AG10803 (cell line): ENCODE measurements around the gene ITGA1.

ENCODE experiments used
- DNase-seq: peaks from one replicate; pipeline ENCODE4 v3.0.0; 2010; ENCODE audit warnings: low read depth
- H3K4me3 ChIP-seq: 2 replicates; pipeline ENCODE4 v1.5.1; 2011; ENCODE audit warnings: mild to moderate bottlenecking, low read length, control low read depth
- TF ChIP-seq, protein P1 (sequence below): conservative IDR thresholded peaks from 2 replicates; pipeline ENCODE4 v1.5.1; 2011; ENCODE audit warnings: mild to moderate bottlenecking, low read length, control low read depth, inconsistent platforms

The ITGA1 gene

DNA sequence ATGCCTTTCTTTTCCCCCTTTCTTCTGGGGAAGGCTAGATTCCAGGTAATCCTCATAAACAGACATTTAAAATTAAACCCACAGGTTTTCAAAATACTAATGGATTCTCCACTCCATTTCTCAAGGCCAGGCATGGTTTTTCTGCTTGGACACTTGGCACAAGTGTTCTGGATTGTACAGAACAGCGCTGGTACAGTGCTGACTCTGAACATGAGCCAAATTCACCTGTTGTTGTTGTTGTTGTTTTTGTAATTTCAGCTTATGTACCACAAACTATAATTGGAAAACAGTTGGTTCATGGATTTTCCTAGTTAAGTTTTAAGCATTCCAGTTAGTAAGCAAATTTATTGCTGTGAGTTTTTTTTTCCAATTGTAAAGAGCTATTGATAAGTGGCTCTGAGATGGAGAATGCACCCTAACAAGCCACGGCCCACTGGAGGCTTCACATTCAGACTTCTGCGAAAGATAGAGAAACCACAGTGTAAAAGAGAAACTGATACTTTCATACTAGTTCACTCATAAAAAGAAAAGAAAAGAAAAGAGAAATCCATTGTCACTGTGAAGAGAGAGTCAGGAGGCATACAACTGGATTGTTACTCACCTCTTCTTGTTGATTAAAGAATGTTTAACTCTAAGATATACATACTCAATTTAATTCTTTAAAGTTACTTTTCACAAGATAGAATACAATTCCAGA, 16.2 kb upstream of the ITGA1 start:
- TF ChIP-seq, protein P1, sequence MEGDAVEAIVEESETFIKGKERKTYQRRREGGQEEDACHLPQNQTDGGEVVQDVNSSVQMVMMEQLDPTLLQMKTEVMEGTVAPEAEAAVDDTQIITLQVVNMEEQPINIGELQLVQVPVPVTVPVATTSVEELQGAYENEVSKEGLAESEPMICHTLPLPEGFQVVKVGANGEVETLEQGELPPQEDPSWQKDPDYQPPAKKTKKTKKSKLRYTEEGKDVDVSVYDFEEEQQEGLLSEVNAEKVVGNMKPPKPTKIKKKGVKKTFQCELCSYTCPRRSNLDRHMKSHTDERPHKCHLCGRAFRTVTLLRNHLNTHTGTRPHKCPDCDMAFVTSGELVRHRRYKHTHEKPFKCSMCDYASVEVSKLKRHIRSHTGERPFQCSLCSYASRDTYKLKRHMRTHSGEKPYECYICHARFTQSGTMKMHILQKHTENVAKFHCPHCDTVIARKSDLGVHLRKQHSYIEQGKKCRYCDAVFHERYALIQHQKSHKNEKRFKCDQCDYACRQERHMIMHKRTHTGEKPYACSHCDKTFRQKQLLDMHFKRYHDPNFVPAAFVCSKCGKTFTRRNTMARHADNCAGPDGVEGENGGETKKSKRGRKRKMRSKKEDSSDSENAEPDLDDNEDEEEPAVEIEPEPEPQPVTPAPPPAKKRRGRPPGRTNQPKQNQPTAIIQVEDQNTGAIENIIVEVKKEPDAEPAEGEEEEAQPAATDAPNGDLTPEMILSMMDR: no peak
- no peak overlapping the region for H3K4me3 ChIP-seq
- no peak for DNase-seq

DNA sequence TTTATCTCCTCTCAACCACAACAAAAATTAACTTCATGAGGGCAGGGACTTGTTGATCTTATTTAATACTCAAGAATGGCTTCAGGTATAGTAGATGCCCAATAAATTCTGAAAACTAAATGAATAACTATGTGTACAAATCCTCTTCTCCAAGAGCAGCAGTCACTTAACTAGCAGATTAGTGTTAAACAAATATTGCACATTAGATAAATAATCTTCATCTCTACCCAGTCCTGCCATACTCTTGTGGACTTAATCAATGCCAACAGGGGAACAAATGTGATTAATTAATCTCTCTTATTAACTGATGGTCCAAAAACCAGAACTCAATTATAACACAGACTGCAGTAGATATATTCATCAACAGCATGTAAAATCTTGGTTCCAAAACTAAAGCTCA, 15.0 kb upstream of the ITGA1 start:
- TF ChIP-seq, protein P1: no peak
- no peak overlapping the region for H3K4me3 ChIP-seq
- no peak for DNase-seq

DNA sequence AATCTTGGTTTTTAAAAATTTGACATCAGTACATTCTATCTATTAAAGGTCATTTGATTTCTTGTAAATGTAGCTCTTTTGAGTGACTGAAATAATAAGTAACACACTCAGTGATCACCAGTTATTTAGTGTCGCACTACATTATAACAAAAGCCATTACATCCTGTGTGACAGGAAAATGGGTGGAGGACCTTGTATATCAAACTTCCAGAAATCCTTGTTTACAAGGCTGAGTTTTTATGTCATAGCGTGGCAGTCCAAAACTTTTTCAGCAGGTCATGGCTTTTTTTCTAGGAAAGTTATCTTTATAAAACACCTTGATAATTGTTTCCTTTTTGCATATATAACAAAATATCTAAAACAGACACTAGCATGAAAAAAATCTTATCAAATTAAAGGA, 14.4 kb upstream of the ITGA1 start:
- no peak overlapping the region for H3K4me3 ChIP-seq
- TF ChIP-seq, protein P1: no peak
- no peak for DNase-seq

DNA sequence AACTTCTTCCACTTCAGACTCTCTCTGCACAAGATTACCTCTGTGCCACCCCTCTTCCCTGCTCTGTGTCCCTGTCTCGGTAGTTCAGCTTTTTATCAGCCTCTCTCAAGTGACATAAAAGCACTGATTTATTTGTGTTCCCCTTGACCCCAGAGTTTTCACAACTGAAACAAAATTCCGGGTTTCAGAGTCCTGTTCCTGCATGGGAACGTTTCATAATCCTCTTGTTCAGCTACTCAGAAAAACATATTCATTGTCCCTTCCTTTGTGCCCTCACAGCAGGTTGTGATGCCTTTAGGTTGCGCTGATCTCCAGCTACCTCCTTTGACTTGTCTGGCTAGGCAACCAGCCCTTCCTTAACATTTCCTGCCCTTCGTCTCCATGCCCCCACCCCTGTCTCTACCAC, 13.7 kb upstream of the ITGA1 start:
- no peak overlapping the region for H3K4me3 ChIP-seq
- TF ChIP-seq, protein P1: no peak
- no peak for DNase-seq

DNA sequence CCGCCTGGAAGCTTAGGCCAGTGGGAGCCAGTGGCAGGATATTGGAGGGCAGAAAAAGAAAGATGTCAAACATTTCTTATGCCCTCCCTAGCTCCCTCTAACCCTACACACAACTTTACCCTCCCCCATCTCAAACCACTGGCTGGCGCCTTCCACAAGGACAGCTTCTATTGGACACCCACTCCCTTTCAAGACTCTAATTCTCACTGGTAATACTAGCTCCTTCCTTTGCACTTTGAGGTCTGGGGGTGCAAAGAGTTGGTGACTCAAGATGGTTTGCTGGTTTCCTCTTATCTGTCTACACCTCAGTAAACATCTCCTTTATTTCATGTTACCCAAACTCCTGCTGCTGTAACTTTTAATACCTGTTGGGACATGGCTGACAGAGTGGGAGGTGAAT, 11.6 kb upstream of the ITGA1 start:
- TF ChIP-seq, protein P1: no peak
- H3K4me3 ChIP-seq: no peak overlapping the region
- no peak for DNase-seq

DNA sequence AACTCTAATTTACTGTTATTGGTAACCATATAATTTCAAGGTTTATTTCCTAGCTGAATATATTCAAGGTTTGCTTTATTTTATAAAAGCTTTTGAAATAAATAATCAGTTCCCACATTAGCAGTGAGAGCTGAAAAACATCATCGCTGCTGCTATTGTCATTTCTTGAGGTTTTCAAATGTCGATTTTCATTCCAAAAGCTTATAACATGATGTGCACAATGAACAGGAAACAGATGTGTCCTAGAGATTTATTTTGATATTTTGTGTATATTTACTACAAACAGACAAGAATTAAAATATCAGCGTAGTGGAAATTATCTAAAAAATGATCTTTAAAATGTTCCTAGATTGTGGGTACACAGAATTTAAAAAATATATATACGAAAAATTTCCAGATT, 10.5 kb upstream of the ITGA1 start:
- no peak for DNase-seq
- TF ChIP-seq, protein P1: no peak
- H3K4me3 ChIP-seq: no peak overlapping the region

DNA sequence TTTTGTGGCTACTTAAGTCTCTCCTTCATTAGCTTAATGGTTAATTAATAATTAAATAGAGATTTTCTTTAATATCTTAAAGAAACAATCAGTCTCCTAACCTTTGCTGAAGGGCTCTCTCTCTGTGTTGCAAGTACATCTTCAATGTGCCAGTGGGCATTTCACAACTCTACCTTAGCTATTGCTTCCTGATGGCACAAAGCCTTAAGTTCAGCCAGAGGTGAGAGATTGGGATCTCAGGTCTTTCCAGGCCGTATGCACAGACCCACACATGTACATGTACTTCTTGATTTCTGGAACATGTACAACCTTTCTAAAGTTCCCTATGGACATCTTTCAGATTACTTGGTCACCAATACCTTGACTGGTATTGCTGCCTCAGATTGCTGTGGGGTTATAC, 8.9 kb upstream of the ITGA1 start:
- TF ChIP-seq, protein P1: no peak
- DNase-seq: no peak
- no peak overlapping the region for H3K4me3 ChIP-seq
